OCI-LY3 (cell line): Measurements from ENCODE around the gene CCS.

ENCODE experiments used
- H2AFZ ChIP-seq: fragments of 200-600, 300-600 bp; shearing (Covaris generic); 2 replicates; pipeline ENCODE4 v1.6.0; 2014; ENCODE audit warnings: antibody characterized with exemption, low read depth, low read length
- H3K27ac ChIP-seq: fragments of 200-600, 300-600 bp; sonication (generic); 2 replicates; pipeline ENCODE4 v1.5.1; 2014; ENCODE audit warnings: mild to moderate bottlenecking, low read length, moderate library complexity, mixed read lengths
- H3K27me3 ChIP-seq: fragments of 200-600, 300-600 bp; sonication (generic); 2 replicates; pipeline ENCODE4 v1.6.1; 2014; ENCODE audit warnings: low read depth, low read length, mixed read lengths
- H3K36me3 ChIP-seq: fragments of 200-600, 300-600 bp; sonication (generic); replicated peaks from 2 replicates; pipeline ENCODE3; 2014; ENCODE audit warnings: low read depth, low read length, mixed read lengths
- H3K4me1 ChIP-seq: fragments of 300-600, 200-600 bp; sonication (generic); 2 replicates; pipeline ENCODE4 v1.6.1; 2014; ENCODE audit warnings: low read length, mixed read lengths
- H3K4me2 ChIP-seq: fragments of 200-600, 300-600 bp; sonication (generic); 2 replicates; pipeline ENCODE4 v1.6.1; 2014; ENCODE audit warnings: low read length, mixed read lengths
- H3K4me3 ChIP-seq: fragments of 300-600, 200-600 bp; sonication (generic); 2 replicates; pipeline ENCODE4 v1.5.1; 2014; ENCODE audit warnings: antibody characterized with exemption, mild to moderate bottlenecking, low read length, moderate library complexity
- H3K79me2 ChIP-seq: fragments of 300-600, 200-600 bp; shearing (Covaris generic); 2 replicates; pipeline ENCODE4 v1.6.1; 2014; ENCODE audit warnings: mild to moderate bottlenecking, low read length, mixed read lengths
- H3K9ac ChIP-seq: fragments of 300-600, 200-600 bp; shearing (Covaris generic); 2 replicates; pipeline ENCODE4 v1.6.0; 2014; ENCODE audit warnings: mild to moderate bottlenecking, low read length, moderate library complexity
- H3K9me3 ChIP-seq: fragments of 200-600, 300-600 bp; shearing (Covaris generic); 2 replicates; pipeline ENCODE4 v1.6.1; 2014; ENCODE audit warnings: low read length, mixed read lengths; ENCODE audit not compliant: insufficient read depth
- H4K20me1 ChIP-seq: fragments of 200-600, 300-600 bp; sonication (generic); 2 replicates; pipeline ENCODE4 v1.6.1; 2016; ENCODE audit warnings: low read length, mixed read lengths; ENCODE audit not compliant: insufficient read depth
- CTCF ChIP-seq: fragments of 200-600, 300-600 bp; sonication (generic); IDR thresholded peaks from 2 replicates; pipeline ENCODE4 v1.5.1; 2014; ENCODE audit warnings: antibody characterized with exemption, low read length, low read depth
- EZH2phosphoT487 ChIP-seq: fragments of 200-600 bp; shearing (Covaris generic); IDR thresholded peaks from 2 replicates; pipeline ENCODE4 v1.6.1; 2018; ENCODE audit warnings: antibody characterized with exemption, mixed run types, low read depth

The CCS gene

DNA sequence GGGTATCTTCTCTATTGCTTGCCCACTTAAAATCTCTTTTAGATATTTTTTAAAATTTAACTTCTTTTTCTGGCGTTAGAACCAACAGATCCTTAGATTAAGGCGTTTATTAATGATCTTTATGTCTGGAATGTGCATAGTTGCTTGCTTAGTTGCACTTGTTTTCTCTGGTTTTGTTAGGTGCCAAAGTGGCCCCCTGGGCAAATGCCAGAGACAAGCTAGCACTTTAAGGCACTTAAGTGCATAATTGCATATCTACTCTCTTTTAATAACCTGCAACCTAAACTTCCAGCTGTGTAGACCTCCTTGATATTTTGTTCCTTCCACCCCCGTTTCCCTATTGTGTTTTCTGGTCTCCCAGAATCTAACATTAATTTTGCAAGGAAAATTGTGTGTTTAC lies 48.8 kb downstream of the CCS start:
- Histone ChIP-seq H3K4me3 (no peak overlapping the region), H3K27me3 (no peaks in the 10 kb centered on the region), H3K27ac (no peak overlapping the region), H3K79me2 (peaks cover 97% of the 10 kb centered on the region), H3K4me1 (peaks cover 42% of the 10 kb centered on the region), H3K36me3 (peaks cover 79% of the 10 kb centered on the region), H2AFZ (no peak overlapping the region), H3K9ac (no peak overlapping the region), H3K9me3 (no peaks in the 10 kb centered on the region), H3K4me2 (peak overlapping the region; percentile 86), H4K20me1 (peaks cover 79% of the 10 kb centered on the region)
- TF ChIP-seq EZH2phosphoT487 (no peak), CTCF (no peak)

- H3K27me3 ChIP-seq, result no peaks in the 10 kb centered on the region
- H3K4me2 ChIP-seq, result no peak overlapping the region
- H4K20me1 ChIP-seq, result peaks cover 92% of the 10 kb centered on the region
- TF ChIP-seq EZH2phosphoT487 (no peak), CTCF (no peak)
- H3K27ac ChIP-seq, result no peak overlapping the region
- no peak overlapping the region for H2AFZ ChIP-seq
- H3K79me2 ChIP-seq, result peaks cover 100% of the 10 kb centered on the region
- H3K4me1 ChIP-seq, result peaks cover 33% of the 10 kb centered on the region
- no peak overlapping the region for H3K4me3 ChIP-seq
- H3K36me3 ChIP-seq, result peaks cover 86% of the 10 kb centered on the region
- no peaks in the 10 kb centered on the region for H3K9me3 ChIP-seq
- H3K9ac ChIP-seq, result no peak overlapping the region
Observed at GRCh38 chr11:66643745-66644437, 50.9 kb downstream of the CCS start.

DNA sequence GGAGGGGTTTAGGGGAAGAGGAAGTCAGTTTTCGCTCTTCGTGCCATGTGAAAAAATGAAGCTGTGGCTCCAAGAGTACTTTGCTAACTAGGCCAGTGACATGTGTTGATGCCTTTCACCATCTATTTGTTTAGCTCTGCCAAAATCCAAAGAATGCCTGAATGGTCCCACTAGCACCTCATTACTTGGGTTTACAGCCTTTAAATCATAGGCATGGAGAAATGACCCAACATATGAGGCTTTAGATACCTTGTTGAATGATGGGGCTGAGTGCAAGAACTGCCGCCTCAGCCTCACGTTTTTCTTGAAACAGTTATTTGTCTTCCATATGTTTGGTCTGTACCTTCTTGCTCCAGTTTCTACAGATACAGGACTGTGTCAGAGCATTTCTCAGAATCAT lies 53.8 kb downstream of the CCS start:
- no peak overlapping the region for H3K4me3 ChIP-seq
- H3K79me2 ChIP-seq, result peaks cover 100% of the 10 kb centered on the region
- H4K20me1 ChIP-seq, result peaks cover 87% of the 10 kb centered on the region
- no peak overlapping the region for H2AFZ ChIP-seq
- H3K27me3 ChIP-seq, result no peaks in the 10 kb centered on the region
- peaks cover 7% of the 10 kb centered on the region for H3K4me1 ChIP-seq
- H3K4me2 ChIP-seq, result no peak overlapping the region
- H3K9me3 ChIP-seq, result no peaks in the 10 kb centered on the region
- H3K27ac ChIP-seq, result no peak overlapping the region
- TF ChIP-seq EZH2phosphoT487 (no peak), CTCF (no peak)
- peaks cover 80% of the 10 kb centered on the region for H3K36me3 ChIP-seq
- no peak overlapping the region for H3K9ac ChIP-seq

DNA sequence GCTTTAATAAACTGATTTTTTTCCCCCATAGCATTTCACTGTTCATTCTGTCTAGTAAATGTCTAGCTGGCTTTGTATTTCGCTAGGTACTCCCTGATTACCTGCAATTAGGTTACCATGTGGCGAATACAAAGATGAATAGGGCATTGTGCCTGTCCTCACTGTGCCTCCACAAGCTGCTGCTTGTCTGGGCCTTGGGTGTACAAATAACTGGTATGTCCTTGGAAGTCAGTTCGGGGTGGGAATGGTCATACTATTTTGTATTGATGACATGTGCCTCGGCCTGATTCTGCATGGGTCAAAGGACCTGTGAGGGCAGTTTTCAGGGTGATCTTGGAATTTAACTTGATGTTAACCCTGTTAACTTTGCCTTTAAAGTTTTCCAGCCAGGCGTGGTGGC lies 56.9 kb downstream of the CCS start:
- Histone ChIP-seq H3K4me1 (no peaks in the 10 kb centered on the region), H3K27ac (no peak overlapping the region), H3K4me2 (no peak overlapping the region), H3K9me3 (no peaks in the 10 kb centered on the region), H2AFZ (no peak overlapping the region), H3K36me3 (peaks cover 67% of the 10 kb centered on the region), H3K9ac (no peak overlapping the region), H4K20me1 (peaks cover 67% of the 10 kb centered on the region), H3K27me3 (no peaks in the 10 kb centered on the region), H3K79me2 (peaks cover 99% of the 10 kb centered on the region), H3K4me3 (no peak overlapping the region)
- TF ChIP-seq EZH2phosphoT487, result no peak
- TF ChIP-seq CTCF, result no peak
